H1 (cell line): Measurements from ENCODE around the gene COMT. TPM values are rescaled to one million over a fixed set of nuclear protein-coding genes. Genes with fewer than 3 reads are reported as not detected.

Experiments used
- ASH2L ChIP-seq: fragments of 200-600, 300-600 bp; sonication (generic); IDR thresholded peaks from one replicate; pipeline ENCODE4 v1.7.1; 2017; ENCODE audit warnings: low read length
- JUN ChIP-seq: IDR thresholded peaks from 2 replicates; pipeline ENCODE4 v1.6.1; 2011; ENCODE audit warnings: low read depth, mild to moderate bottlenecking, improper control_type of control experiment, low read length
- RXRA ChIP-seq: IDR thresholded peaks from 2 replicates; pipeline ENCODE4 v1.6.1; 2011; ENCODE audit warnings: low read depth, mild to moderate bottlenecking, low read length, moderate library complexity; ENCODE audit not compliant: insufficient read depth
- polyA plus RNA-seq, 7 experiments: library from polyadenylated mRNA; depleted of rRNA in 3 of 7; stranded (reverse) in 5 of 7; unstranded in 2 of 7; fragments of >200 nt in 5 of 7; fragments of 200-250 nt in 2 of 7; gene quantifications; 1 replicate in 5 of 7; 2 replicates in 1 of 7; 4 replicates in 1 of 7; pipeline versions ENCODE4 v1.2.1 to v1.2.3, GENCODE V29; 2011 to 2013; ENCODE audit warnings: missing spikeins in 2 of 7, mixed read lengths in 2 of 7
- total RNA-seq: library from RNA; stranded (reverse); fragmentation: NEBNext Ultra II Directional; extraction: Animal tissue kit (Norgen Biotek cat#: 25700); gene quantifications from 2 replicates; pipeline ENCODE4 v1.2.1, GENCODE V29; 2021

Gene COMT
- total and polyA plus RNA-seq, 2 of the 8 experiments (the other 6 are each of a cell fraction or from before 2014, with no cell fraction given), result 15.2 to 33.7 TPM

DNA sequence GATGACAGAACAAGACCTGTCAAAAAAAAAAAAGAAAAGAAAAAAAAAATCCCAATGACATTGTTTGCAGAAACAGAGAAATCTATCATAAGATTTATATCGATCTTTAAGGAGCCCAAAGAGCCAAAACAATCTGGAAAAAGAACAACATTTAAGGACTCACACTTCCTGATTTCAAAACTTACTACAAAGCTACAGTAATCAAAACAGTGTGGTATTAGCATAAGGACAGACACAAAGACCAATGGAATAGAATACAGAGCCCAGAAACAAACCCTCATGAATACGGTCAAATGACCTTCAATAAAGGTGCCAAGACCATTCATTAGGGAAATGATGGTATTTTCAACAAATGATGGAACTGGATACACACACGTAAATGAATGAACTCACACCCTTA, 62.9 kb downstream of the COMT start (continued):
- TF ChIP-seq RXRA, result no peak
- TF ChIP-seq ASH2L, result no peak
- TF ChIP-seq JUN, result no peak
- TF ChIP-seq, all 59 proteins: peak for 0
